HepG2 (cell line): Measurements from ENCODE around the gene APOD. TPM values are rescaled to one million over a fixed set of nuclear protein-coding genes. Genes with fewer than 3 reads are reported as not detected.
A peak's percentile ranks its signal among the peaks of the same experiment; 100 is the strongest.

ENCODE experiments used
- ATAC-seq: fragments of 200-7000 bp; cut with Tn5 transposase; 3 replicates; pipeline ENCODE4 v1.9.1; 2020; ENCODE audit warnings: mild to moderate bottlenecking, moderate library complexity
- BruUV-seq: library from RNA; stranded (reverse); fragments of 400-500 nt; replicated peaks from 2 replicates; lab custom pipeline; 2021; lab: Mats Ljungman, UMichigan
- CTCF ChIA-PET: fragments of 300-600 bp; formaldehyde crosslinking; extraction: SDS; loops from one replicate; lab custom pipeline; 2021; ENCODE audit warnings: low total read pairs, inconsistent platforms, low intra/inter-chr PET ratio; lab: Yijun Ruan, JAX
- POLR2A ChIA-PET: fragments of 350-600 bp; sonication (Branson Sonifier 250); formaldehyde crosslinking; loops from one replicate; lab custom pipeline; 2020; ENCODE audit warnings: antibody characterized with exemption, inconsistent platforms; lab: Yijun Ruan, JAX
- DNase-seq: peaks from one replicate; pipeline ENCODE4 v3.0.0-alpha.2; 2015; ENCODE audit warnings: low spot score
- FAIRE-seq: peaks from 3 replicates; lab custom pipeline; 2011; peaks lifted over from hg19 to GRCh38; lab: Jason Lieb, UNC
- H2AFZ ChIP-seq: one replicate; pipeline ENCODE4 v1.6.1; 2011; ENCODE audit warnings: low read length, inconsistent platforms
- H3K27ac ChIP-seq: fragments of 300-600 bp; 3 replicates; pipeline ENCODE4 v1.8.0; 2011; ENCODE audit warnings: mixed run types, mild to moderate bottlenecking, mixed read lengths, low read length, inconsistent platforms; ENCODE audit not compliant: insufficient read depth; ENCODE audit errors: extremely low read length
- H3K27me3 ChIP-seq, 2 experiments: fragments of 200-600 bp in 1 of 2; 2 replicates in 1 of 2; 3 replicates in 1 of 2; pipeline versions ENCODE4 v1.6.0 to v1.8.0; 2011; ENCODE audit warnings: low read length in 2 of 2, mild to moderate bottlenecking in 2 of 2, moderate library complexity in 2 of 2, inconsistent platforms in 1 of 2; ENCODE audit not compliant: insufficient read depth in 2 of 2, control insufficient read depth in 1 of 2
- H3K36me3 ChIP-seq, 2 experiments: fragments of 200-600 bp in 1 of 2; replicated peaks in 1 of 2; 2 replicates in 1 of 2; 3 replicates in 1 of 2; pipeline versions ENCODE4 v1.5.1 to v1.8.0; 2011; ENCODE audit warnings: low read length in 2 of 2, inconsistent platforms in 1 of 2; ENCODE audit not compliant: insufficient read depth in 2 of 2, control insufficient read depth in 1 of 2
- H3K4me1 ChIP-seq: 2 replicates; pipeline ENCODE4 v1.5.1; 2012; ENCODE audit warnings: low read length, inconsistent platforms; ENCODE audit not compliant: insufficient read depth
- H3K4me2 ChIP-seq: 2 replicates; pipeline ENCODE4 v1.6.0; 2011; ENCODE audit warnings: low read depth, low read length, inconsistent platforms
- H3K4me3 ChIP-seq, 3 experiments: fragments of 200-600 bp in 1 of 3; sonication (generic), shearing (Covaris generic) in 1 of 3; replicated peaks in 1 of 3; 2 replicates each; pipeline ENCODE4 v1.5.1; 2011 to 2016; ENCODE audit warnings: low read length in 3 of 3, inconsistent platforms in 2 of 3, low read depth in 2 of 3, mild to moderate bottlenecking in 2 of 3, control low read depth in 1 of 3, mixed read lengths in 1 of 3; ENCODE audit not compliant: insufficient read depth in 1 of 3
- H3K79me2 ChIP-seq: one replicate; pipeline ENCODE4 v1.6.1; 2011; ENCODE audit warnings: low read length, inconsistent platforms; ENCODE audit not compliant: insufficient read depth
- H3K9ac ChIP-seq: 2 replicates; pipeline ENCODE4 v1.6.0; 2011; ENCODE audit warnings: mild to moderate bottlenecking, low read depth, low read length, inconsistent platforms; ENCODE audit not compliant: insufficient read depth
- H3K9me3 ChIP-seq: 2 replicates; pipeline ENCODE4 v1.5.1; 2012; ENCODE audit warnings: mild to moderate bottlenecking, low read length
- H4K20me1 ChIP-seq: 2 replicates; pipeline ENCODE4 v1.6.0; 2011; ENCODE audit warnings: inconsistent platforms, mild to moderate bottlenecking, low read length, moderate library complexity; ENCODE audit not compliant: insufficient read depth
- NPAS2 ChIP-seq: sonication (generic); formaldehyde crosslinking; IDR thresholded peaks from 2 replicates; pipeline ENCODE4 v1.8.0; 2022; ENCODE audit warnings: mild to moderate bottlenecking, missing genetic modification reagents, borderline replicate concordance
- SIN3A ChIP-seq: IDR thresholded peaks from 2 replicates; pipeline ENCODE4 v1.6.1; 2011; ENCODE audit warnings: low read depth, mild to moderate bottlenecking, control low read depth, low read length, borderline replicate concordance
- SIX1 ChIP-seq: sonication (generic); formaldehyde crosslinking; IDR thresholded peaks from 2 replicates; pipeline ENCODE4 v1.4.0; 2020; ENCODE audit warnings: missing genetic modification reagents, borderline replicate concordance
- ZNF567 ChIP-seq: sonication (generic); formaldehyde crosslinking; IDR thresholded peaks from 2 replicates; pipeline ENCODE4 v1.8.1; 2023; ENCODE audit warnings: mild to moderate bottlenecking, missing genetic modification reagents, borderline replicate concordance
- WGBS: methylation state at CpG from one replicate; pipeline ENCODE4 v1.1.6; 2017; ENCODE audit warnings: low lambda C conversion rate; 5-methylcytosine and 5-hydroxymethylcytosine counted together
- in situ Hi-C: cut with HindIII; loops from 2 replicates; pipeline ENCODE4 v1.10.0; 2017; ENCODE audit warnings: low pct_unique_long_range_greater_than_20kb; ENCODE audit not compliant: extremely low pct_ligation_motif_present
- intact Hi-C: fragments of 100-400 bp; cut with micrococcal nuclease; formaldehyde crosslinking; loops from one replicate; pipeline ENCODE4 v1.10.0; 2022; ENCODE audit not compliant: unreplicated experiment
- polyA plus RNA-seq, 8 experiments: library from polyadenylated mRNA; depleted of rRNA in 3 of 8; stranded (reverse) in 7 of 8; unstranded in 1 of 8; fragments of >200 nt; fragmentation: Illumina TruSeq in 4 of 8; extraction: Trizol in 4 of 8; gene quantifications; 2 replicates each; pipeline versions ENCODE4 v1.2.1 to v1.2.3, GENCODE V29; 2011 to 2016; ENCODE audit warnings: low read depth in 4 of 8, missing spikeins in 1 of 8, mixed read lengths in 1 of 8; ENCODE audit not compliant: insufficient read depth in 1 of 8
- total RNA-seq, 5 experiments: library from RNA; depleted of rRNA; stranded (reverse); fragments of >200 nt; fragmentation: Illumina TruSeq; extraction: Trizol; gene quantifications; 2 replicates each; pipeline ENCODE4 v1.2.3, GENCODE V29; 2016; ENCODE audit warnings: low read depth in 1 of 5

The APOD gene
- total and polyA plus RNA-seq, 2 of the 13 experiments (the other 11 are each of a cell fraction or from before 2014, with no cell fraction given), result not detected

DNA sequence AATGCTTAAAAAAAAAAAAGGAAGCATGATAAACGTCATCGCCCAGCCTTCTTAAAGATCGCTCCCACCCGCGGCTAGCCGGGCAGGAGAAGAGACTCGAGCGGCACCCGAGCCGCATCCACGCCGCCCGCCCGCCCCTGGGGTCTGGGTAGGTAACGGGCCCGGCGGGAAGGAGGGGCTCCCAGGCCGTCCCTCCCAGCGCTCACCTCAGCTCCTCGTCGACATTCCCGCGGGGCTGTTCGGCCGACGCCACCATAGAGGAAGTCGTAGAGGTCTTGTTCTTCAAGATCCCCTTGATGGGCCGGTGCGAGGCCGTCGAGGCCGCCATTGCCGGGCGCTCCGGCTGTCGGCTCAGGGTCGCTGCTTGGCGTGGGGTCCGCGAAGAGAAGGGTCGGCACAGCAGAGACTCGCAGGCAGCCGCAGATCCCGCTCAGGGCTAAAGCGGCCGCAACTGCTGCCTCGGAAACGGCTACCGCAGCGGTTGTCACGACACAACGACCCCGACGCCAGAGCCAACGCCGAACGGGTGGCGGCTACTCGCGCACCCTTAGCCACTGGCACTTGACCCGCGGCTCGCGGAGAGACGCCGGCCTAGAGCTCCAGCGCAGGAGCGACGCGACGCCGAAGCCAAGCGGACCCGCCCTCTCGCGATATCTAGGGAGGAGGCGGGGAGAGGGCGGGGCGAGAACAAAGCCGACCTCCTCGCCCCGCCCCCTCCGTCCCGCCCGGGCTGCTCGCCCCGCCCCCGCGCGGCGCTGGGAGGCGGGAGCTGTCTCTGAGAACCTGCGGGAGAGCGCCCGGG, 40.8 kb downstream of the APOD start, which contains the start of gene PPP1R2 (continued):
- TF ChIP-seq NPAS2 (no peak), SIX1 (CRISPR knock-in tag) (no peak)

DNA sequence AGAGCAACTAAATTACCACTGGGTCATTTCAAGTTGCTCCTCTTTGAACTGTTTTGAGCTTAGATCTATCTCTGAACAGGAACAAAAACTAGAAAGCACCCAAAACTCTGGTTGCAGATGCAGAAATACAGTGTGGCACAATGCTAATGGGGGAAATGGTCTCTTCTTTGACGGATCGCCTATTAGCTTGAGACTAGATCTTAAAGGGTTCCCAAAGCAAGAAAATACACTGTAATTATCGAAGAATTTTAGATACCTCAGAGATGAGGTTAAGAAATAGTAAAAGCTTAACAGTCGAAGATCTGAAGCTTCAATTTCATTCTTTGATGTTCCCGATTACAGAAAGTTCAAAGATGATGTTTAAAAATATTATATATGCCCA, 41.4 kb downstream of the APOD start:
- FAIRE-seq (no peak), ATAC-seq (no peak), DNase-seq (no peak)
- Histone ChIP-seq H3K9me3 (no peaks in the 10 kb centered on the region), H3K79me2 (peaks cover 53% of the 10 kb centered on the region), H3K4me2 (peak overlapping the region; percentile 84), H2AFZ (no peak overlapping the region), H3K9ac (peak overlapping the region; percentile 90), H3K36me3 (no peaks in the 10 kb centered on the region), H3K27ac (peak overlapping the region; percentile 85), H3K4me3 (peak overlapping the region; percentile 78 to 91 (median 87)), H3K4me1 (peaks cover 72% of the 10 kb centered on the region), H3K27me3 (no peaks in the 10 kb centered on the region; a peak in 1 of 5 replicates), H4K20me1 (peaks cover 31% of the 10 kb centered on the region)
- TF ChIP-seq ZNF567 (CRISPR knock-in tag), result no peak
- 0 out of 2 replicates have a peak, but pooled peaks have one; percentile 31 for TF ChIP-seq SIN3A
- CTCF ChIA-PET, result no interaction called here
- intact Hi-C loops, result loop anchor here (5.0 to 10.0 kb wide), 2 partner anchors 270 to 1418 kb away; partner anchors contain the start of gene XXYLT1
- WGBS, result 0% methylated on average over 5 of the region's 5 CpGs
- in situ Hi-C loops, result no loop called here
- no TSS peak for BruUV-seq
- POLR2A ChIA-PET, result interaction anchor here (0.8 to 3.1 kb wide), 10 partner anchors 9 to 909 kb away, joined by 3 to 22 read pairs (median 5); partner anchors contain the start of genes ACAP2, TMEM44 and XXYLT1
